OCI-LY1 (cell line): ENCODE measurements around the gene USP2.

ENCODE experiments used
- H2AFZ ChIP-seq: fragments of 200-600 bp; sonication (generic), shearing (Covaris generic); 2 replicates; pipeline ENCODE4 v1.6.0; 2014; ENCODE audit warnings: antibody characterized with exemption, mild to moderate bottlenecking, low read length
- H3F3A ChIP-seq: fragments of 200-600 bp; sonication (generic), shearing (Covaris generic); 2 replicates; pipeline ENCODE4 v1.6.0; 2014; ENCODE audit warnings: mild to moderate bottlenecking, antibody characterized with exemption, low read length, moderate library complexity; ENCODE audit not compliant: insufficient read depth
- H3K27ac ChIP-seq: fragments of 200-600 bp; sonication (generic); 2 replicates; pipeline ENCODE4 v1.5.1; 2014; ENCODE audit warnings: low read length, mixed run types, mild to moderate bottlenecking, low read depth; ENCODE audit not compliant: poor library complexity, severe bottlenecking
- H3K27me3 ChIP-seq: fragments of 200-600 bp; sonication (generic); 2 replicates; pipeline ENCODE4 v1.6.0; 2014; ENCODE audit warnings: antibody characterized with exemption, mild to moderate bottlenecking, low read length, moderate library complexity; ENCODE audit not compliant: insufficient read depth
- H3K36me3 ChIP-seq: fragments of 200-600 bp; sonication (generic); 2 replicates; pipeline ENCODE4 v1.6.1; 2014; ENCODE audit warnings: mild to moderate bottlenecking, antibody characterized with exemption, low read length, moderate library complexity, mixed read lengths; ENCODE audit not compliant: insufficient read depth
- H3K4me1 ChIP-seq: fragments of 200-600 bp; sonication (generic); 2 replicates; pipeline ENCODE4 v1.5.1; 2014; ENCODE audit warnings: mild to moderate bottlenecking, low read length, moderate library complexity; ENCODE audit not compliant: insufficient read depth, severe bottlenecking
- H3K4me2 ChIP-seq: fragments of 200-600 bp; sonication (generic), shearing (Covaris generic); 2 replicates; pipeline ENCODE4 v1.6.1; 2014; ENCODE audit warnings: low read length
- H3K4me3 ChIP-seq: fragments of 200-600 bp; sonication (generic); 2 replicates; pipeline ENCODE4 v1.5.1; 2014; ENCODE audit warnings: low read length, low read depth, mild to moderate bottlenecking, mixed read lengths; ENCODE audit not compliant: poor library complexity, severe bottlenecking
- H3K79me2 ChIP-seq: fragments of 200-600 bp; shearing (Covaris generic); 2 replicates; pipeline ENCODE4 v1.6.1; 2016; ENCODE audit warnings: mixed run types, low read length, mixed read lengths; ENCODE audit not compliant: insufficient read depth
- H3K9ac ChIP-seq: fragments of 200-600 bp; sonication (generic), shearing (Covaris generic); 2 replicates; pipeline ENCODE4 v1.6.1; 2014; ENCODE audit warnings: mild to moderate bottlenecking, low read length, mixed read lengths
- H3K9me2 ChIP-seq: fragments of 200-600 bp; sonication (generic), shearing (Covaris generic); 2 replicates; pipeline ENCODE4 v1.6.1; 2014; ENCODE audit warnings: low read depth, mild to moderate bottlenecking, low read length, mixed read lengths
- H3K9me3 ChIP-seq: fragments of 200-600 bp; shearing (Covaris generic); 2 replicates; pipeline ENCODE4 v1.6.1; 2014; ENCODE audit warnings: low read length, mixed read lengths
- H4K20me1 ChIP-seq: fragments of 200-600 bp; sonication (generic), shearing (Covaris generic); 2 replicates; pipeline ENCODE4 v1.6.0; 2016; ENCODE audit warnings: mild to moderate bottlenecking, low read length; ENCODE audit not compliant: insufficient read depth
- EZH2 ChIP-seq: fragments of 200-600 bp; sonication (generic), shearing (Covaris generic); IDR thresholded peaks from 2 replicates; pipeline ENCODE4 v1.8.0; 2017; ENCODE audit warnings: borderline replicate concordance, mixed run types, mild to moderate bottlenecking, antibody characterized with exemption, low read length, moderate library complexity, mixed read lengths
- TF ChIP-seq, protein P1 (sequence below): fragments of 200-600 bp; sonication (generic), shearing (Covaris generic); IDR thresholded peaks from 2 replicates; pipeline ENCODE4 v1.5.1; 2017; ENCODE audit warnings: mild to moderate bottlenecking, antibody characterized with exemption, low read length, moderate library complexity, mixed read lengths

USP2 gene

DNA sequence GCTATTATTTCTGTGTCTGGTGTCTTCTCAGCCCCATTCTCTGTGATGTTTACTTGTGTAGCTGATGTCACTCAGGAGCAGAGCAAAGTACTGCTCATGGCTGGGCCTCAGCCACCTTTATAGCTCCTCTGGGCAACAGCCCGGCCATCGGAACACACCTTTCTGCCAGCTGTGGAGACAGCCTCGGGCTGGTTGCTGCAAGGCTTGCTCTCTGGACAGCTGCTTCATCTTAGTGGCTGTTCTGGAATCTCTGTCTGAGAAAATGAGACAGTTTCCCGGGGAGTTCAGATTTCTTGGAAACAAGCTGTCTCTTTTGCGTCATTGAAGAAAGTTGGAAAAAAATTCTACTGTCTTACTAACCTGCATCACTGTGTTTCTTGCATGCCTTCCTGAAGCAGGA is 21.5 kb upstream of the USP2 start:
- Histone ChIP-seq H3K4me3 (no peak overlapping the region), H3K4me2 (no peak overlapping the region), H2AFZ (no peak overlapping the region), H3K27ac (no peak overlapping the region), H3K27me3 (no peaks in the 10 kb centered on the region), H3K9ac (no peak overlapping the region), H3K9me3 (no peaks in the 10 kb centered on the region), H3F3A (no peaks in the 10 kb centered on the region), H3K36me3 (no peaks in the 10 kb centered on the region), H4K20me1 (no peaks in the 10 kb centered on the region), H3K4me1 (no peaks in the 10 kb centered on the region), H3K79me2 (no peaks in the 10 kb centered on the region), H3K9me2 (no peaks in the 10 kb centered on the region)
- TF ChIP-seq, protein P1, sequence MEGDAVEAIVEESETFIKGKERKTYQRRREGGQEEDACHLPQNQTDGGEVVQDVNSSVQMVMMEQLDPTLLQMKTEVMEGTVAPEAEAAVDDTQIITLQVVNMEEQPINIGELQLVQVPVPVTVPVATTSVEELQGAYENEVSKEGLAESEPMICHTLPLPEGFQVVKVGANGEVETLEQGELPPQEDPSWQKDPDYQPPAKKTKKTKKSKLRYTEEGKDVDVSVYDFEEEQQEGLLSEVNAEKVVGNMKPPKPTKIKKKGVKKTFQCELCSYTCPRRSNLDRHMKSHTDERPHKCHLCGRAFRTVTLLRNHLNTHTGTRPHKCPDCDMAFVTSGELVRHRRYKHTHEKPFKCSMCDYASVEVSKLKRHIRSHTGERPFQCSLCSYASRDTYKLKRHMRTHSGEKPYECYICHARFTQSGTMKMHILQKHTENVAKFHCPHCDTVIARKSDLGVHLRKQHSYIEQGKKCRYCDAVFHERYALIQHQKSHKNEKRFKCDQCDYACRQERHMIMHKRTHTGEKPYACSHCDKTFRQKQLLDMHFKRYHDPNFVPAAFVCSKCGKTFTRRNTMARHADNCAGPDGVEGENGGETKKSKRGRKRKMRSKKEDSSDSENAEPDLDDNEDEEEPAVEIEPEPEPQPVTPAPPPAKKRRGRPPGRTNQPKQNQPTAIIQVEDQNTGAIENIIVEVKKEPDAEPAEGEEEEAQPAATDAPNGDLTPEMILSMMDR, result no peak
- no peak for TF ChIP-seq EZH2

DNA sequence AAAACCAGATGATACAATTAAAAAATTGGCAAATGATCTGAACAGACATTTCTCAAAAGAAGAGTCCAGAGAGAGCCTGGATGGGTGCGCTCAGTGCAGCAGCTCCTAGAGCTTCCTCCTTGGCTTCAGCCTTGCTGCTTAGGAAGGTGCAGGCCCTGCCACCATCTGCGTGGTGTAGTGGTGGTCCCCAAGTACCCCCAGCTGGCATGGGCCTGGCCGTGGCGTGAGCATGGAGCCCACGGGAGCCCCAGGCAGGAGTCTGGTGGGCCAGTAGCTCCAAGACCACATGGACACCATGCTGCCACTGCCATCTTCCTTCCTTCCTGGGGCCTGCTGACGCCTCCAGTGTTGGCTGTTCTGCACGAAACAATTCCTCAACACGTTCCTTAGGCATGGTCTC is 21.0 kb upstream of the USP2 start:
- Histone ChIP-seq H3K4me1 (no peaks in the 10 kb centered on the region), H3F3A (no peaks in the 10 kb centered on the region), H3K27me3 (no peaks in the 10 kb centered on the region), H3K36me3 (no peaks in the 10 kb centered on the region), H3K79me2 (no peaks in the 10 kb centered on the region), H3K27ac (no peak overlapping the region), H3K4me3 (no peak overlapping the region), H4K20me1 (no peaks in the 10 kb centered on the region), H3K9ac (no peak overlapping the region), H3K9me3 (no peaks in the 10 kb centered on the region), H2AFZ (no peak overlapping the region), H3K9me2 (no peaks in the 10 kb centered on the region), H3K4me2 (no peak overlapping the region)
- TF ChIP-seq, protein P1, result no peak
- TF ChIP-seq EZH2, result no peak

DNA sequence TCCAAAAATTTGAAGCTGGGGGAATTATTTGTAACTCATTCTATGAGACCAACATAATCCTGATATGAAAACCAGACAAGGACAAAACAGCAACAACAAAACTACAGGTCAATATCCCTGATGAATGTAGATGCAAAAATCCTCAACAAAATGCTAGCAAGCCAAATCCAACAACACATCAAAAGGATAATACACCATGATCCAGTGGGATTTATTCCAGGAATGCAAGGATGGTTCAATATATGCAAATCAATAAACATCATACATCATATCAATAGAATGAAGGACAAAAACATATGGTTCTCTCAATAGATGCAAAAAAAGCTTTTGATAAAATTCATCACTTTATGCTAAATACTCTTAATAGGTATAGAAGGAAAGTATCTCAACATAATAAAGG is 19.4 kb upstream of the USP2 start:
- no peak overlapping the region for H3K4me3 ChIP-seq
- H3K27me3 ChIP-seq, result no peaks in the 10 kb centered on the region
- TF ChIP-seq, protein P1, result no peak
- no peak for TF ChIP-seq EZH2
- H2AFZ ChIP-seq, result no peak overlapping the region
- H3K9me2 ChIP-seq, result no peaks in the 10 kb centered on the region
- H3K9me3 ChIP-seq, result no peaks in the 10 kb centered on the region
- H3K9ac ChIP-seq, result no peak overlapping the region
- no peak overlapping the region for H3K27ac ChIP-seq
- no peak overlapping the region for H3K4me2 ChIP-seq
- H3K36me3 ChIP-seq, result no peaks in the 10 kb centered on the region
- H3K4me1 ChIP-seq, result no peaks in the 10 kb centered on the region
- no peaks in the 10 kb centered on the region for H4K20me1 ChIP-seq
- H3F3A ChIP-seq, result no peaks in the 10 kb centered on the region
- no peaks in the 10 kb centered on the region for H3K79me2 ChIP-seq
